ENCODE measurements around the gene FUCA2.

- TF ChIP-seq CTCF (IDR thresholded peaks at IDR 0.05; ENCODE audit: insufficient read depth, low read depth, low read length) = no peak
- no peak for TF ChIP-seq EZH2 (IDR thresholded peaks at IDR 0.05; ENCODE audit: insufficient read depth, low read length)
Measured at GRCh38 chr6:143451531-143451930, 60.0 kb downstream of the FUCA2 start.
